Medulla oblongata (tissue), 1 donor: ENCODE data around the gene SNTA1.
"Not testable (repeated sequence)": the region's sequence is repeated elsewhere in the genome, so short reads cannot be mapped to it uniquely, and the experiment has no call there.

Experiments used
- DNase-seq: peaks from one replicate; pipeline ENCODE4 v3.0.0-alpha.2; 2015; ENCODE audit errors: extremely low spot score

Gene SNTA1

DNA sequence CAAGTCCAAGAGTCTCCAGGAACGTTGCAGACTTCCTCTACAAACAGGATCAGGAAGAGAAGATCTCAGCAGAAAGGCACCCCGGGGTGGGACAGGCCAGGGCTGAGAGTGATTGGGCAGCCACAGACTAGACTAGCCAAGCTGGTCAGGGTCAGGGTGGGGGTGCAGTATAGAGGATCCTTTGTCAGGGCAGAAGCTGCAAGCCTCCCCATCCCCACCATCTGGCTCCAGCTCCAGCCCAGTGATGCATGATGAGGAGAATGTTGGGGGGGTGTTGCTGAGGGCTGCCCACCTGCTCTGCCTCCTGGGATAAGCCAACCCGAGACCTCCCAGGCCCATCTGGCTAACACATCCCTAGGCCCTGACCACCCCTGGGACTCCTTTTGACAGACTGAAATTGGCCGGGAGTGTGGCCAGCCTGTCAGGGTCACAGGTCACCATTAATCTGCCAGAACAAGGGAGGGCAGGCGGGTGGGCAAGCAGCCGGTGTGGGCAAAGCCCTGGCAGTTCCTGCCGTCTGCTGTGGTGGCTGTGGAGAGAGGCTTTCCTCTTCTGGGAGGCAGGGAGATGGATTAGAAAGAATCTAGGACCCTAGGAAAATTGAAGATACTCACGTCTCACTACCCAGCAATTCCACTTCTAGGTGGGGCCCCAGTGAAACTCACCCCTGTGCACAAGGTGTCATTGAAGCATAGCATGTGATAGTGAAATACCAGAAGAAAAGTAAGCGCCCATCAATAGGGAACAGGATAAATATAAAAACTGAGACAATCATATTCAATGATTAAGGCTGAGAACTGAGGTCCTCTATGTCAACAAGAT is 22.1 kb upstream of the SNTA1 start:
- DNase-seq = peak; percentile 92

DNA sequence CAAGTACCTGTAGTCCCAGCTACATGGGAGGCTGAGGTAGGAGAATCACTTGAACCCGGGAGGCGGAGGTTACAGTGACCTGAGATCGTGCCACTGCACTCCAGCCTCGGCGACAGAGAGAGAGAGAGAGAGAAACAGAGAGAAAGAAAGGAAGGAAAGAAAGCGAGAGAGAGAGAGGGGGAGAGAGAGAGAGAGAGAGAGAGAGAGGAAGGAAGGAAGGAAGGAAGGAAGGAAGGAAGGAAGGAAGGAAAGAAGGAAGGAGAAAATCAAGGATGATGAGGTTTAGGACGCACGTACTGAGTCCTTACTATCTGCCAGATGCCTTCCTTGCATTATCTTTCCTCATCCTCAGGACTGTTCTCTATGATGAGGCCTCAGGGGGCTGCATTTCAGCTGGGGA is 21.2 kb upstream of the SNTA1 start:
- DNase-seq = not testable (repeated sequence)

DNA sequence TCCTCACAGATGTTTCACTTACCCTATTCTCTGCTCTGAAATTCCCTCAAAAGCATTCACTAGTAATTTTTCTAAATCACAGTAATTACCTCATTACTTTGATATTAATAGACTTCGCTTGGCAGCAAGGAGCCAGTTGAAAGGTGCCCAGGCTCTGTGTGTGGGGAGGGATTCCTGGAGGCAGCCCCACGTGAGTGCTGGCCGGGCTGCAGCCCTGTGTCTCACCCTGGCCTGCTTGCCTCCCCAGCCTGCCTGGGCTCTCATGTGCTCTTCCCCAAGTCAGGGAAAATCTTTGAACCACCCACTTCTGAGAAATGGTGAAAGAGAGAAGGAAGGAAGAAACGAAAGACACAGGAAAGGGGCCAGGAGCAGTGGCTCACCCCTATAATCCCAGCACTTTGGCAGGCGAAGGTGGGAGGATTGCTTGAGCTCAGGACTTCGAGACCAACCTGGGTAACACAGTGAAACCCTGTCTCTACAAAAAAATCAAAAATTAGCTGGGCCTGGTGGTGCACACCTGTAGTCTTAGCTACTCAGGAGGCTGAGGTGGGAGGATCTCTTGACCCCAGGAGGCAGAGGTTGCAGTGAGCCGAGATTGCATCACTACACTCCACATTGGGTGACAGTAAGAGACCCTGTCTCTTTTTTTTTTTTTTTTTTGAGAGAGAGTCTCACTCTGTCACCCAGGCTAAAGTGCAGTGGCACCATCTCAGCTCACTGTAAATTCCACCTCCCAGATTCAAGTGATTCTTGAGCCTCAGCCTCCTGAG is 20.0 kb upstream of the SNTA1 start:
- DNase-seq = peak; percentile 57

DNA sequence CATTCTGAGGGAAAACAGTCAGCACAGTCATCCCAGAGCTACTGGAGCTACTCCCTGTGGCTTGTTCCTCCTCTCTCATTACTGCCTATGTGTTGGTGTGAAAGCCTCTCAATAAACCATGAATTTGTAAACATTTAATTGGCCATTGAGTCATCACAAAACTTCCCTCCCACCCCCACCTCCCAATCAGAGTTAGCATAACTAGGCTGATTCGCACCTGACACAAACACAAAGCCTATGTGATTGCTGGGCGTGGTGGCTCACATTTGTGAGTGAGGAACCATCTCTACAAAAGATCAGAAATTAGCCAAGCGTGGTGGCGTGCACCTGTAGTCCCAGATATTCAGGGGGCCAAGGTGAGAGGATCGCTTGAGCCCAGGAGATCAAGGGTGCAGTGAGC is 17.1 kb upstream of the SNTA1 start:
- no peak for DNase-seq

DNA sequence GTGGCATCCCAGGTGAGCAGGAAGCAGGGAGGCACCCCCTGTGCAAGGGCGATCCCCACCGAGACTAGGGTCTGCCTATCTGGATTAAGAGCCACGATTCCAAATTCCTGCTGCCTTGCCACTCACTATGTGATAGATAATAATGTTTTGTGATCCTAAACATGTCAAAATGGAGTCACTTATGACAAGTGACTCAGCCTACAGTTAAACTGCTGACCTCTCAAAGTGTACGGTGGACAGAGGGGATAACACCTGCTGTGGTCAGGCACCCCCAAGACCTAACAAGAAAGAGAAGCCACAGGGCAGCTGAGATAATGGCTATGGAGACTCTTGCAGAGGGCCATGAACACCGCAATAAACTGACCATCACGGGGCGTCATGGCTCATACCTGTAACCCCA is 16.0 kb upstream of the SNTA1 start:
- no peak for DNase-seq

DNA sequence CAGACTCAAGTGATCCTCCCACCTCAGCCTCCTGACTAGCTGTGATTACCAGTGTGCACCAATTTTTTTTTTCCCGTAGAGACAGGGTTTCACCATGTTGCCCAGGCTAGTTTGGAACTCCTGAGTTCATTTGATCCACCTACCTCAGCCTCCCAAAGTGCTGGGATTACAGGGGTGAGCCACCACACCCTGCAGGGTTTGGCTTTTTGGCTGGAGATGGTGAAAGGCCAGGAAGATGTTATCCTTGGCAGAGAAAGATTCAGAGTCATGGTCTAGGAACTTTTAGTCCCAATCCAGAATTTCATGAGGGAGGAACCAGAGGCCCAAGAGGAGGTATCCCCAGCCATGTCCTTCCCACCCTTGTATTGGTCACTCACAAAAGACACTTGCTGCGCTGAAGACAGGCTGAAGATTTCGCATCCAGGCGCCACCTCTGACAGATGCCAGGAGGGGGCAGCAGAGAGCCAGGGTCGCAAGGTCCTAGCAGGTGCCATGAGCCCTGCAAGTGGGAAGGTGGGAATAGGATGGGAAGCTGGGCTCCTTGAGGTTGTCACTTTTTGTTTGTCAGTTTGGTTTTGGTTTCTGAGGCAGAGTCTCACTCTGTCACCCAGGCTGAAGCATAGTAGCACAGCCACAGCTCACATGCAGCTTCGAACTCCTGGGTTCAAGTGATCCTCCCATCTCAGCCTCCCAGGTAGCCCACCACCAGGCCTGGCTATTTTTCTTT is 13.5 kb upstream of the SNTA1 start:
- DNase-seq = peak; percentile 89

DNA sequence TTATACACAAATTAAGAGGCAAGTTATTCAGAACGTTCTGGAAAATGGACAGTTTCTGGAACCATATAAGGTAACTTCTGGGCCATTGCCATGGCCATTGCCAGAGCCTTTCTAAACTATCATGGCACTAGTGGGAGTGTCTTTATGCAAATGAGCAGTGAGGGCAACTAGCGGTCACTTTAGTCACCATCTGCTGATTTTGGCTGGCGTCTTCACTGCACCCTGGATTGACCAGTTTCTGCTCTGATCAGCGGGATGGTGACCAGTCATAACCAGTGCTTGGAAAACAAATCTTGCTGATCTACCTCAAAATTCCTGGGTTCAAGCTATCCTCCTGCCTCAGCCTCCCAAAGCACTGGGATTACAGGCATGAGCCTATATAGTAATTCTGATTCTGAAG is 7.3 kb upstream of the SNTA1 start:
- no peak for DNase-seq

DNA sequence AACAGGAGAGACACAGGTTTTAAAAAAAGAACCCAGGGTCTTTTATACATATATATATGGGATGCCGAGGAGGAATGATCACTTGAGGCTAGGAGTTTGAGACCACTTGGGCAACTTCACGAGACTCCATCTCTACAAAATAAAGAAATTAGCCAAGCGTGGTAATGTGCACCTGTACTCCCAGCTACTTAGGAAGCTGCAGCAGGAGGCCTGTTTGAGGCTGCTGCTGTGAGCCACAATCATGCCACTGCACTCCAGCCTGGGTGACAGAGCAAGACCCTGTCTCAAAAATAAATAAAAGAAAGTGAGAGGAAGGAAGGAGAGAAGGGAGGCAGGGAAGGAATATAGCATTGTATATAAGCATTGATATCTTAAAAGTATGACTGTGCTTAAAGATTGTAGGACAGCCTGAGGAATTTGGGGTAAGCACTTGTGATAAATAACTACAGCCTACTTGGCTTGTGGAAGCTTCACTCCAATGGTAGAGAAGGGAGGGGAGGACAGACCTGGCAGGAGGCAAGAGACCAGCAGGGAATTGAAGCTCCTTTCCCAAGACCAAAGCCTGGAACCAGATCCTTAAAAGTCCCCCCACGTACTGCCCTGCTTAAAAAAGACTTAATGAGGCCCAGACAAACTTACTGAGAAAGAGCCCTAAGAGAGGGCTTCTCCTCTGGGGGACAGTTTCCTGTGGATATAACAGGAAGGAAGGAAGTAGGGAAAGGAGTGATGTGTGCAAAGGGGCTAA is 2.5 kb upstream of the SNTA1 start:
- DNase-seq = peak; percentile 60

DNA sequence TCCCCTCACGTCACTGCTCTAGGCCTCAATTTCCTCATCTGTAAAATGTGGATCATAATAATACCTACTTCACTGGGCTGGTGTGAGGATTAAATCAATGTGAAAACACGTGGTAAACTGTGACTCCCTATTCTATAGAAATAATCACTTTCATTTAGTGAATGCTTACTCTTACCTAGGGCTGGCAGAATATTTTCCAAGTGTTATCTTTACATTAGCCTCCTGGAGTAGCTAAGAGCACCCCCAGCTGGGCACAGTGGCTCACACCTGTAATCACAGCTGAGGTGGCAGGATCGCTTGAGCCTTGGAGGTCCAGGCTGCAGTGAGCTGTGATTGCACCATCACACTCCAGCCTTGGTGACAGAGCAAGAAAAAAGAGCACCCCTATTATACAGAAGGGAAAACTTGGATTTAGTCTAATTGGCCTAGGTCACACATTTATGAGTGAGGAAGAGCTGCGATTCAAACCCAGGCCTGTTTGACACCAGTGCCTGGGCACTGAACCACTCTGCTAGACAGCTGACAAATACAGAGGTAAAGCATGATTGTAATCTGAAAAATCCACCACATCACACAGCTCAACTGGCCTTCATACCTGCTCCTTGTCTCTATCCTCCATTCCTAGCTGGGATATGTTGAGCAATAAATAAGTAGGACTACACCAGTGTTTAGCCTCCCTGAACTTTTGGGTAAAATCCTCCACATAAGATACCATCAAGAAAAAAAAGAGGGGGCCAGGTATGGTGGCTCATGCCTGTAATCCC is 1.4 kb upstream of the SNTA1 start:
- no peak for DNase-seq

DNA sequence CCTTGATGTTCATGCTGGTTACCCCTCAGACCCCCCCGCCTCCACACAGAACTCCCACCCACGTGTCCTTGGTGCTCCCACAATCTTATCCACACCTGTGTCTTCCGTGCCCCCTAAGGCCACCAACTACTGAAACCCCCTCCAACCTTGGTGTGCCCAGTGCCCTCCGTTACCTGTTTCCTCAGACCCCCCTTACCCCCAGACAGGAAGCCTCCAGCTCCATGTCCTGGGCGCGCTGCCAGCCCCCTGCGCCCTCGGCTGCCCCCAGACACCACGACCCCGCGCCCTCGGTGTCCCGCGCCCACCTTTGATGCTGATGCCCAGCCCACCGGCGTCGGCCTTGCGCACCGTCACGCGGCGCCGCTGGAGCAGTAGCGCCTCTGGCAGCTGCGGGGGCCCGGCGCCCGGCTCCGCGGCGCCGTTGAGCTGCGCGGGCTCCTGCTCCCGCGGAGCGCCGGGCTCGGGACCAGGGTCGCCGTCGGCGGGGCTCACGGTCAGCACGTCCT is 504 bp downstream of the SNTA1 start:
- DNase-seq = no peak

DNA sequence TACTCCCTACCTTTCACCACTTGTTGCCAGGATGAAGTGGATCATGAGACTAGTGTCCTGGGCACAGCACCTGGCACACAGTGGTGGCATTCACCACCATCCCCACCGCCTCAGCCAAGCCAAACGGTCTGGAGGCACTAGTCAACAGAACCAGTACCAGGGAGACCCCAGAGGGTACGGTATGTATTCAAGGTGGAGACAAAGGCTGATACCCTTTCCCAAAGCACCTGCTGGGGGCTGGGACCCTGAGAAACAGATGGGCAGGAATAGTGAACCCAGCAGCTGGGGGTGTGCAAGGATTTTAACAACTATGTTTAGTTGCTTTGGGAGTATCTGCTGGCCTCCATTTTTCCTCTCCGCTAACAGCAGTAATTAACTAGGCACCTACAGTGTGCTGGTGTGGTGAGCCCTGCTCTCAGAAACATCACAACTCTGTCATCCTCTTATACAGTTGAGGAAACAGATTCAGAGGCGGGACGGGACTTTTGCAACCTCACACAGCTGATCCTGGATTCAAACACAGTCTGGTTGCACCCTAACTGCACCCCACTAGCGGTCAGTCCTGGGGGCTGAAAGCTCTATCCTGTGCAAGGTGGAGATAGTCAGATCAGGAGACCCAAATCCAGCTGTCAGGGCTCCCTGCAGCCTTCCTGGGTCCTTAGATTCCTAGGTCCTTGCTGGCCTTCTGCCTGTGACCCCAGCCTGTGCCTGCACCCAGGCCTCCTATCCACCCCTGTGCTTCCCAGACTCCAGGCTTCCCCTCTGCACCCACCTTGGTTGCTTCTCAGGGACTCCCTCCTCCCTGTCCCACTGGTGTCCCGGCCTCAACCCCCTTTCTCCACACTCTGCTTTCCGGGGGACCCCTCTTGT is 1.2 kb downstream of the SNTA1 start:
- no peak for DNase-seq

DNA sequence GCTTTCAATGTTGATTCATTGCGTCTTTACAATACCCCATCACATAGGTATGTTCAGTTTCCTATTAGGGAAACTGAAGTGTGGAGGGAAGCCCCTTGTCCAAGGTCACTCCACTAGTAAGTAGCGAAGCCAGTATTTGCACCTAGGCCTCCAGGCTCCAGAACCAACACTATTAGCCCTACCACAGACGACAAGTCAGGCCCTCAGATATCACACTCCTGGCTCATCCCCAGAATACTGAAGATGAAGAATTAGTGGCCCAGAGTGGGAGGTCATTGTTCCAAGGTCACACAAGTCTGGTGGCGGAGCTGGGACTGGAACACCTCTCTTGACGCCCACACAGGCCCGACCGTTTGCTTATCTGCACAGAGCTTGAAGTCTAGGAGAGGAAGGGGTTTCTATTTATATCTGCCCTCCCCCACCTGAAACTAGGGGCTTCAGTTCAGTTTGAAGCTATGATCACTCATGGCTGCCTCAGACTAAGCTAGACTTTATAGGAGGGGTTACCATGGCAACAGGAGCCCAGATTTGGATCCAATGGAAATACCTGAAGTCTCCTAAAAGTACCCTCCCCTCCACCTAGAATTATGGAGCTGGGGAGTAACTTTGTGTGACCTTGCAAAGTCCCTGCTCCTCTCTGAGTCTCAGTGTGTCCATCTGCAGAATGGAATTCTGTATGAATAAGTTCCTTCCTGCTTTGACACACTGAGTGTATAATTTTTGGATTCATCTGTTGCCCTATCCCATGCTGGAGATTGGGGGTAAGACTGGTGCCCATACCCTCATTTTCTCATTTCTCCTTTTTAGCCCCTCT is 2.2 kb downstream of the SNTA1 start:
- no peak for DNase-seq

DNA sequence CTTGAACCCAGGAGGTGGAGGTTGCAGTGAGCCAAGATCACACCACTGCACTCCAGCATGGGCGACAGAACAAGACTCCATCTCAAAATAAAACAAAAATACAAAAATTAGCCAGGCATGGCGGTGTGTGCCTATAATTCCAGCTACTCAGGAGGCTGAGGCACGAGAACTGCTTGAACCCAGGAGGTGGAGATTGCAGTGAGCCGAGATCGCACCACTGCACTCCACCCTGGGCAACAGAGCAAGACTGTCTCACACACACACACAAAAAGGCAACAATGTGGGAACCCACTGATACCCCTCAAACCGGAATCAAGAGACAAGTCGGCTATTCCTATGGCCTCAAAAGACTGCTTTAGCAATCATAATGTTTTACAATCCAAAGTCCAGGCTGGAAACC is 3.0 kb downstream of the SNTA1 start:
- DNase-seq = not testable (repeated sequence)

DNA sequence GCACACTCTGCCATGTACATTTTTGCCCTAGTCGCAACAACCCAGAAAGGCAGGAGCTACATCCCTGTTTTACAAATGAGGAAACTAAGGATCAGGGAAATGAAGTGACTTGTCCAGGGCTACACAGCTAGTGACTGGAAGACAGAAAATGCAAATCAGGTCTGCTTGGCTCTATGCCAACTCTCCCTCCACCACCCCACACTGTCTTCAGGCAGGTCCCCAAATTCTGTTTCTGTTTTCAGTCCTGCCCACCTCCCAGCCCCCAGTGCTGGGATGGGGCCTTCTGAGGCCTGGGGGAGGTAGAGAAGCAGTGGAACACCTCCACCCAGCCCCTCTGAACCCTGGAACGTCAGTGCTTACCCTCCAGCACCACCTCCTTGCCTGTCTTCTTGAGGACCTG is 5.1 kb downstream of the SNTA1 start:
- no peak for DNase-seq

DNA sequence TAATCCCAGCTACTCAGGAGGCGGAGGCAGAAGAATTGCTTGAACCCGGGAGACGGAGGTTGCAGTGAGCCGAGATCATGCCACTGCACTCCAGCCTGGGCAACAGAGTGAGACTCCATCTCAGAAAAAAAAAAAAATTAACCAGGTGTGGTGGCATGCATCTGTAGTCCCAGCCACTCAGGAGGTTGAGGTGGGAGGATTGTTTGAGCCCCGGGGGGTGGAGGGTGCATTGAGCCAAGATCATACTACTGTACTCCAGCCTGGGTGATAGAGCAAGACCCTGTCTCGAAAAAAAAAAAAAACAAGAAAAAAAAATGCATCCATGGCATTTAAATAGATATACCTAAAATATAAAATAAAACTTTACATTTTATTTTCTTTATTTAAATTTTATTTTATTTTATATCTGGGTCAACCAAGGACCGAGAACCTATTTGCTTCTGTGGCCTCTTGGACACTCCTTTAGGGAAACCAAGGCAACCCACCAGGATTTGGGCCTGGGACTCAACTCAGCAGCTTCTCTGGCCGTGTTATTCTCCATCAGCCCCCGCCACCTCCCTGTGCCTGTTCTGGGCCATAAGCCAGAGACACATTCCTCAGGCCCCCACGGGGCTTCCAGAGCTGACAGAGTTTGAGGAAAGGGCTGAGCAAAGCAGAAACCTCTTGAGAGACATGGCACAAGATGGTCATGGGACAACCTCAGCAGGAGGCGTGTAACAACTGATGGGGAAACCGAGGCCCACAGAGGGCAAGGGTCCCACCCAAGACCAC is 6.2 kb downstream of the SNTA1 start:
- DNase-seq = peak; percentile 87

DNA sequence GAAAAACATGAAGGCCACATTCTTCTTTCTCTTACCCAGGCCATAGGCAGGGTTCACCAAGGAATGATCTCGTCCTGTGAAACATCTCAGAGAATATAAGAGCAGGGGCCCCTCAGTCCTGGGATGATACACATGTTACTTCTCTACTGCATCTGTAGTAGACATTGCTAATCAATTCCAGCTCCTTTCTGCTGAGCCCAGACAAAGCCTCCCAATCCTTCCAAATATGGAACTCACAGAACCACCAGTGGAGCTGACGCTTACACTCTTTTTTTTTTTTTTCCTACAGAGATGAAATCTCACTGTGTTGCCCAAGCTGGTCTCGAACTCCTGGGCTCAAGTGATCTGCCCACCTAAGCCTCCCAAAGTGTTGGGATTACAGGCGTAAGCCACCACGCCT is 9.1 kb downstream of the SNTA1 start:
- no peak for DNase-seq

DNA sequence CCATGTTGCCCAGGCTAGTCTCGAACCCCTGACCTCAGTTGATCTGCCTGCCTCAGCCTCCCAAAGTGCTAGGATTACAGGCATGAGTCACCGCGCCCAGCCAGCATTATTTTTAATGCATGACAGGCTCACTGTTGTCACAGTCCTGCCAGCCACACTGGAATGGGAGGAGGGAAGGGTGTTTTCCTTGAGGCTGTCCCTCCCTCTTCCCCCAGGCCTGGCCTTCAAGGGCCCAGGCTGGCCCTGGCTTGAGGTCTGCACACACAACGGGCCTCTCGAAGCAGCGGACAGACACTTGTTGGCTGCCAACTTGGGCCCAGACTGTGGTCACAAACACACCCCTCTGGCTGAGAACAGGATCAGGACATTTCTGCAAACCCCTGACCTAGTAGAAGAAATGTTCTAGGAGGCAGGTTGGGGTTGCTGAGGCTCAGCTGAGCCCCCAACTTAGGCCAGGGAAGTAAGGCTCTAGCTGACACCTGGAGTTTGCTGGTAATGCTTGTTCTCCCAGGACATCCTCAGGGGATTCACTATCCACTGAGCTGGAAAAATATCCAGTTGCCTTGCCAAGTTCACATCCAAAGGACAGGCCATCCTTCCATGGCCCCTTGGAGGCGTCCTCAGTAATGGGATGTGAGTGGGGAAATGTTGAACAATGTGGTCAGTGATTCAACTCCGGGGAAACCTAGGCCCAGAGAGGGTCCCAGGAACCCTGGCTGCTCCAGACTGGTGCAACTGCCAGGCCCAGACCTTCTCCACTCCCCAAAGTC is 9.9 kb downstream of the SNTA1 start:
- peak; percentile 73 for DNase-seq
